ENCODE data around the gene ZNHIT6.
"Not testable (repeated sequence)": the region's sequence is repeated elsewhere in the genome, so short reads cannot be mapped to it uniquely, and the experiment has no call there.

The ZNHIT6 gene

GRCh38 chr1:85672031-85672660 lies 36.1 kb downstream of the ZNHIT6 start:
- DNase-seq (ENCODE audit: low read depth): no peak

- DNase-seq (ENCODE audit: low read depth): no peak
These were observed 42.3 kb downstream of the ZNHIT6 start for GRCh38 chr1:85665932-85666331.

GRCh38 chr1:85663382-85663781 lies 44.9 kb downstream of the ZNHIT6 start:
- DNase-seq (ENCODE audit: low read depth): no peak

- DNase-seq (ENCODE audit: low read depth): peak; percentile 10
These were observed 46.5 kb downstream of the ZNHIT6 start for GRCh38 chr1:85661767-85662166.

GRCh38 chr1:85660541-85660940 lies 47.7 kb downstream of the ZNHIT6 start:
- DNase-seq (ENCODE audit: low read depth): no peak

- DNase-seq (ENCODE audit: low read depth): no peak
These were observed 49.1 kb downstream of the ZNHIT6 start for GRCh38 chr1:85659174-85659573.

- DNase-seq (ENCODE audit: low read depth): peak; percentile 63
These were observed 51.3 kb downstream of the ZNHIT6 start for GRCh38 chr1:85656948-85657347.

- peak; percentile 7 for DNase-seq (ENCODE audit: low read depth)
These were observed 52.0 kb downstream of the ZNHIT6 start for GRCh38 chr1:85656256-85656655.

- no peak for DNase-seq (ENCODE audit: low read depth)
These were observed 52.9 kb downstream of the ZNHIT6 start for GRCh38 chr1:85655315-85655714.

GRCh38 chr1:85654066-85654782 lies 54.0 kb downstream of the ZNHIT6 start:
- peak; percentile 75 for DNase-seq (ENCODE audit: low read depth)

GRCh38 chr1:85652327-85652726 lies 55.9 kb downstream of the ZNHIT6 start:
- DNase-seq (ENCODE audit: low read depth): no peak

GRCh38 chr1:85650645-85651044 lies 57.6 kb downstream of the ZNHIT6 start:
- no peak for DNase-seq (ENCODE audit: low read depth)

- no peak for DNase-seq (ENCODE audit: low read depth)
These were observed 58.6 kb downstream of the ZNHIT6 start for GRCh38 chr1:85649591-85649990.

- not testable (repeated sequence) for DNase-seq (ENCODE audit: low read depth)
These were observed 66.4 kb downstream of the ZNHIT6 start for GRCh38 chr1:85641598-85642556.

GRCh38 chr1:85639920-85640319 lies 68.3 kb downstream of the ZNHIT6 start:
- not testable (repeated sequence) for DNase-seq (ENCODE audit: low read depth)

GRCh38 chr1:85638412-85638811 lies 69.8 kb downstream of the ZNHIT6 start:
- DNase-seq (ENCODE audit: low read depth): no peak

GRCh38 chr1:85630493-85630892 lies 77.7 kb downstream of the ZNHIT6 start:
- peak; percentile 17 for DNase-seq (ENCODE audit: low read depth)

- DNase-seq (ENCODE audit: low read depth): peak; percentile 49
These were observed 78.7 kb downstream of the ZNHIT6 start for GRCh38 chr1:85629532-85629920.

- DNase-seq (ENCODE audit: low read depth): peak; percentile 79
These were observed 79.3 kb downstream of the ZNHIT6 start for GRCh38 chr1:85628791-85629531.

- no peak for DNase-seq (ENCODE audit: low read depth)
These were observed 81.4 kb downstream of the ZNHIT6 start for GRCh38 chr1:85626818-85627217.

GRCh38 chr1:85624361-85624760 lies 83.9 kb downstream of the ZNHIT6 start:
- no peak for DNase-seq (ENCODE audit: low read depth)

- peak; percentile 95 for DNase-seq (ENCODE audit: low read depth)
These were observed 85.2 kb downstream of the ZNHIT6 start for GRCh38 chr1:85623061-85623471.
